Astrocyte of the cerebellum (primary cell): ENCODE results near the gene LRRC49.

Experiments used
- DNase-seq: peaks from one replicate; pipeline ENCODE4 v3.0.0-alpha.2; 2011; ENCODE audit warnings: low read depth
- H3K4me3 ChIP-seq: 2 replicates; pipeline ENCODE4 v1.5.1; 2011; ENCODE audit warnings: mild to moderate bottlenecking, low read depth, low read length, moderate library complexity
- in situ Hi-C: cut with HindIII; loops from 2 replicates; pipeline ENCODE4 v1.10.0; 2017; ENCODE audit warnings: low sequenced_read_pairs
- TF ChIP-seq, protein P1 (sequence below): IDR thresholded peaks from 2 replicates; pipeline ENCODE4 v1.5.1; 2012; ENCODE audit warnings: low read length, low read depth, moderate library complexity, mild to moderate bottlenecking; ENCODE audit errors: missing control alignments

LRRC49 gene, protein sequence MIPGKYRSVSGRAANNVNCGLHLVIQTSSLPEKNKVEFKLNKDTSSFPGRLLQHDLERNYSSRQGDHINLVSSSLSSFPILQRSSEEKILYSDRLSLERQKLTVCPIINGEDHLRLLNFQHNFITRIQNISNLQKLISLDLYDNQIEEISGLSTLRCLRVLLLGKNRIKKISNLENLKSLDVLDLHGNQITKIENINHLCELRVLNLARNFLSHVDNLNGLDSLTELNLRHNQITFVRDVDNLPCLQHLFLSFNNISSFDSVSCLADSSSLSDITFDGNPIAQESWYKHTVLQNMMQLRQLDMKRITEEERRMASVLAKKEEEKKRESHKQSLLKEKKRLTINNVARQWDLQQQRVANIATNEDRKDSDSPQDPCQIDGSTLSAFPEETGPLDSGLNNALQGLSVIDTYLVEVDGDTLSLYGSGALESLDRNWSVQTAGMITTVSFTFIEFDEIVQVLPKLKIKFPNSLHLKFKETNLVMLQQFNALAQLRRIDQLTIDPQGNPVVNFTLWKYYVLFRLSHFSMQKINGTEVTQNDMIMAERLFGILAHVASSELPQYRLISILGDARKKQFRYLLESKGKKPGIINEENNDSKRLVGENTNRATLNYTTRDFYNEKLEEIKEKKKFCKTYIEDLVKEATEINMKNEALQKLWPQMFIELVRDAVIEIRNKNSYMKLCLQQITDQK

DNA sequence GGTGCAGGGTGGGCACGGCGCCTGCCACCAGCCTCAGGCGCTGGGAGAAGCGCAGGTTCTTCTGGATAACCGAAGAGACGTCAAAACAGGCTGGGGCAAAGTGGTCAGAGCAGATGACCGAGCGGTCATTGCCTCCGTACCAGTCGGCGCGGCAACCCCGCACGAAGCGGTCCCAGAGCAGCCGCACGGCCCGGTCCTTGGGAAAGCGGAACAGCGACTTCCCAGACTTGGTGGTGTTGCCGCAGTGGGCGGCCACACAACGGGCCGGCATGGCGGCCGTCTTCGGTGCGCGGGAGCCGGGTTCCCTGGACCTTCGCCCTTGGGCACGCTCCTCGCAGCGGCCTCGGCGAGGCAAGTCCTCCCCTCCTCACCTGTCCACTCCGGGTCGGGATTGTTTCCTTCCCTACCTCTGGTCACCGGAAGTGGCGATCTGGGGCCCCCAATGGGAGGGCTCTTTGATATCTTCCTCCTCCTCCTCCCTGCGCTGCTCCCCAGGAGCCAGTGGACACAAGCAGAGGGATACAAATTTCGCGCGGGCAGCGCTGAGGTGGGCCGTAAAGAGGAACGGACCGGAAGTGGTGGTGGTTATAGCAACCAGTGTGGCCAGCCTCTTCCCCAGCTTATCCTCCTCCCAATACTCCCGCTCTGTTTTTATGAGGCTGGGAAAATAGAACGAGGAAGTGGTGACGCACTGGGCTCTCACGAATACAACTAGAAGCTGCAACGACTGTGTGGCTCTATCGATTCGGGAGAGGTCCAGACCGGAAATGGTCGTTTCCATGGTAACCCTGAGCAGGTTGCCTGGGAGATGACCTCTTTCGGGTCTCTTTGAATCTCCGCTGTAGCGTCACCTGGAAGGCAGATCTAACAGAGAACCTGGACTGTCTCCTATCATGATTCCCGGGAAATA, at the start of gene LRRC49, which contains the start of gene THAP10:
LRRC49 (plus strand) TSS at position 825 of the 910 bp plus-strand sequence; CDS start at position 894, 69 bp downstream.
THAP10 (minus strand) TSS at position 432 of the 910 bp plus-strand sequence; CDS start at position 271, 161 bp downstream.
- in situ Hi-C loops = no loop called here
- peak within 1 kb of the TSS; percentile 69 for H3K4me3 ChIP-seq
- DNase-seq = peak; percentile 85
- TF ChIP-seq, protein P1, sequence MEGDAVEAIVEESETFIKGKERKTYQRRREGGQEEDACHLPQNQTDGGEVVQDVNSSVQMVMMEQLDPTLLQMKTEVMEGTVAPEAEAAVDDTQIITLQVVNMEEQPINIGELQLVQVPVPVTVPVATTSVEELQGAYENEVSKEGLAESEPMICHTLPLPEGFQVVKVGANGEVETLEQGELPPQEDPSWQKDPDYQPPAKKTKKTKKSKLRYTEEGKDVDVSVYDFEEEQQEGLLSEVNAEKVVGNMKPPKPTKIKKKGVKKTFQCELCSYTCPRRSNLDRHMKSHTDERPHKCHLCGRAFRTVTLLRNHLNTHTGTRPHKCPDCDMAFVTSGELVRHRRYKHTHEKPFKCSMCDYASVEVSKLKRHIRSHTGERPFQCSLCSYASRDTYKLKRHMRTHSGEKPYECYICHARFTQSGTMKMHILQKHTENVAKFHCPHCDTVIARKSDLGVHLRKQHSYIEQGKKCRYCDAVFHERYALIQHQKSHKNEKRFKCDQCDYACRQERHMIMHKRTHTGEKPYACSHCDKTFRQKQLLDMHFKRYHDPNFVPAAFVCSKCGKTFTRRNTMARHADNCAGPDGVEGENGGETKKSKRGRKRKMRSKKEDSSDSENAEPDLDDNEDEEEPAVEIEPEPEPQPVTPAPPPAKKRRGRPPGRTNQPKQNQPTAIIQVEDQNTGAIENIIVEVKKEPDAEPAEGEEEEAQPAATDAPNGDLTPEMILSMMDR = no peak

DNA sequence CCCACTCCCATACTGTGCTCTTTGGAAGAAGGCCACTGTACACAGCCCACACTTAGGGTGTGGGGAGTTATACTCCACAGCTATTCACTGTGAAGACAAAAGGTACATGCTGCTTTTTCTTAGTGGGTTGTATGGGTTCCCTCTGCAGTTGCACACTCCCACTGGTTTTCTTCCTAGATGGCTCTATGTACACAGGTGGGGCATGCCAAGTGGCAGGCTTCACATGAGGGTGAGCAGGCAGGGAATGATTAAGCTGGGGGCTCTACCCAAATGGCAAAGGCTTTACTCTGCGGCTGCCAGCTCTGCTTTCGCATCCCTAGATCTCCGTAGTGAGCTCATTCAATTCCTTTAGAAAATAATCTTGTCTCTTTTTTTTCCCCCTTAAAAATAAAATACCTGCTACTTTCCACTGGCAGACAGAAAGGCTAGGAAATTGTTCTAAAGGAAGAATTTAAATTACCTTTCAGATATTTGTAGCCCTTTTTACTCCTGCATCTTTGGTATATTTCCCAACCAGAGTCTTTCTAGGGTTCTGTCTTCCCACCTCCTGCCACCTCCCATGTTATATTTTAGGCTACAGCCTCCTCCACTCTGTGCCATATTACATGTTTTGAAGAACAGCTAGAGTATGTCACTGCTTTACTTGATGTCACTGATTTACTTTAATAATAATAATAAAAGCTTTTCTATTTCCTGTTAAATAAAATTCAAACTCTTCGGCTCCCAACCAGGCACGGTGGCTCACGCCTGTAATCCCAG, 46.8 kb upstream of the LRRC49 start:
- no peak for DNase-seq
- in situ Hi-C loops = no loop called here
- no peak overlapping the region for H3K4me3 ChIP-seq
- TF ChIP-seq, protein P1 = no peak

DNA sequence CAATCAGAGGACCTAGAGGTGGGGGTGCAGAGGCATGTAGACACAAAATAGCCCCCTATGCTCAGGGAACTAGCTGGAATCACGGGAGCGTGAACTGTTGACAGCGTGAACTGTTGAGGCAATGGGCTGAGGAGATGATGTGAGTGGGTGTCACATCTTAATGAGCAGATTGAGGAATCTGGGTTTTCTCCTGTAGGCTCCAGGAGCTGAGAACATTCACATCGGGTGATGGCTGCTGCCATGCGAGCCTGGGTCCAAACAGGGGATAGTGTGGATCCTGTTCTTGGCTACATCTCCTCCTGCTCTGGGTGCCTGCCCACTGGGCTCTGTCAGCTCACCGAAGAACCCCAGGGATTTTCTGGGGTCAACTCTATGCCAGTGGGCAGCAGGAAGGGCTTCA, 40.7 kb upstream of the LRRC49 start:
- in situ Hi-C loops = no loop called here
- TF ChIP-seq, protein P1 = no peak
- DNase-seq = no peak
- H3K4me3 ChIP-seq = no peak overlapping the region

DNA sequence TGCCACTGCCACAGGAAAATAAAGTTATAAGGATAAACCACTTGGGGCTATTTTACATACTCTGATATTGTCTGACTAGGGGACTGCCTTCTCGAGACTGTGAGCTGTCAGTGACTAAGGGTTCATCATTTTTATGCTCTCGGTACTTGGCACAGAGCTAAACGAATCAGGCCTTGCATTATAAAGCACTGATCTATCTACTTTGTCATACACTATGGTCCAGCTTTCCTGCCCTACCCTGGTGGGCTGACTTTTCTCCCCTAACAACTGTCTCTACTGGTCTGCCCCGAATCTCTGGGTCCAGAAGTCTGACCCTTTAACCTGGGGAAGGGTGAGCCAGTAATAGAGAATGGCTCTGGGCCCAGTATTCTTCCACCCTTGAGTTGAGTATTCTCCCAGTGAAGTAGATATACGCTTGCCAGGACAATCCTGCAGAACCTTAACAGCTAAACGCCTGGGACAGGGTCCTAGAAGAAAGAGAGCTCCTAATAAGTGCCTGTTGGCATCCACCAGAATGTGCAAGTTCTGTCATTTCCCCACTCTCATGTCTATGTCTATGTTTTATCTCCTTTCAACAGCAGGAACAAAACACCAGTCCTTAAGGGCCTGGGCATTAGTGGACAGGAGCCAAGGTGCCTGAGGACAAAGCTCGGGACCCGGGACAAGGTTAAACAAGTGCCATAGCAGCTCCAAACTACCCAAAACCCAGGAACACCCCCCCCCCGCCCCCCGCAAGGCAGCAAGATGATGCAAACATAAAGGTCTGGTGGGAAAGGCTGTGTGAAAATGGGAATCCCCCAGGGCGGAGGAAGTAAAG, 39.9 kb upstream of the LRRC49 start:
- TF ChIP-seq, protein P1 = no peak
- in situ Hi-C loops = no loop called here
- H3K4me3 ChIP-seq = peak overlapping the region; percentile 66
- DNase-seq = no peak

DNA sequence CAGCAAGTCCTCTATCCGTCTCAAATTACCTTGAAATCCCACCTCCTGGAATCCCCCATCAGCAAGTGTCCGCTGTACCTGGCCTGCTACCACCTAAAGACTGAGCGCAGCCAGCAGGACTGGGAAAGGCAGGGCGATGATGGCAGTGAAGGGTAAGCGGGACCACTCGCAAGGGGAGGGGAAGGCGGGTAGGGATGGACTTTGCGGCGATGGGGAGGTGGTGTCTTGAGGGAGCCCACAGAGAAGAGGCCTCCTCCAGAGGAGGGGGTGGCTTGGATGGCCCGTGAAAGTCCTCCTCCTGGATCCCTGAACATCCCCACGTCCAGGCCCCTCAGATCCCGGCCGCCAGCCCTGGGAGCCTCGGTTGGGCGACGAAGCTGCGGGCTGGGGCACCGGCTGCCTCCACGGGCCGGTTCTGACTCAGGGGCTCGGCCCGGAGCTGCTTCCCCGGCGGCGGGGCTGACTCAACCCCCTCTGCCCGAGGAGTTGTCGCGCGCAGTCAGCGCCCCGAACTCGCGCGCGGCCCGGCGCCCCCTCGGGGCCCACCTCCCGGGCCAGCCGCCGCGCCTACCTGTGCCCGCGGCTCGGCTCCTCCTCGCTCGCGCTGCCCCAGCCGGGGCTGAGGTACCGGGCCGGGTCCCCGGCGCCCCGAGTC, 39.2 kb upstream of the LRRC49 start:
- peak; percentile 38 for DNase-seq
- TF ChIP-seq, protein P1 = no peak
- in situ Hi-C loops = no loop called here
- H3K4me3 ChIP-seq = peak overlapping the region; percentile 66
